T1000 (cell line): Measurements from ENCODE around the gene NOXA1.

Source experiments
- DNase-seq: peaks from one replicate; lab custom pipeline; 2025; ENCODE audit warnings: mixed read lengths; lab: John Stamatoyannopoulos, UW

The NOXA1 gene

GRCh38 chr9:137454597-137455358, 31.6 kb downstream of the NOXA1 start:
- no peak for DNase-seq

GRCh38 chr9:137455359-137455991, 32.3 kb downstream of the NOXA1 start:
- DNase-seq = no peak

- DNase-seq = no peak
These were observed 33.1 kb downstream of the NOXA1 start for GRCh38 chr9:137456061-137456863.

GRCh38 chr9:137456864-137457405, 33.7 kb downstream of the NOXA1 start:
- DNase-seq = no peak

GRCh38 chr9:137457406-137458193, 34.4 kb downstream of the NOXA1 start:
- DNase-seq = no peak

- DNase-seq = no peak
These were observed 35.3 kb downstream of the NOXA1 start for GRCh38 chr9:137458194-137459151.

- peak; percentile 87 for DNase-seq
These were observed 36.0 kb downstream of the NOXA1 start, which contains the start of gene NSMF for GRCh38 chr9:137459152-137459600. Gene NSMF, minus strand, starts transcription at chr9:137459334. Its CDS starts 232 bp downstream, at chr9:137459102.

GRCh38 chr9:137459601-137460362, 36.6 kb downstream of the NOXA1 start:
- DNase-seq = no peak

GRCh38 chr9:137460363-137461315, 37.4 kb downstream of the NOXA1 start:
- DNase-seq = no peak

- DNase-seq = no peak
These were observed 38.1 kb downstream of the NOXA1 start for GRCh38 chr9:137461316-137461662.

GRCh38 chr9:137461663-137462395, 38.6 kb downstream of the NOXA1 start:
- DNase-seq = no peak

GRCh38 chr9:137462396-137462985, 39.3 kb downstream of the NOXA1 start:
- no peak for DNase-seq

- DNase-seq = no peak
These were observed 40.1 kb downstream of the NOXA1 start for GRCh38 chr9:137462986-137463930.

- no peak for DNase-seq
These were observed 40.7 kb downstream of the NOXA1 start for GRCh38 chr9:137463931-137464290.

GRCh38 chr9:137464291-137464999, 41.3 kb downstream of the NOXA1 start:
- DNase-seq = no peak
